Measurements from ENCODE around the gene TBC1D4.
"Not testable (repeated sequence)": the region's sequence is repeated elsewhere in the genome, so short reads cannot be mapped to it uniquely, and the experiment has no call there.

Gene TBC1D4

GRCh38 chr13:75299913-75300862 is 181.8 kb downstream of the TBC1D4 start:
- no peak for DNase-seq (ENCODE audit: extremely low read depth in 1 of 2, low read depth in 1 of 2)

GRCh38 chr13:75299246-75299645 is 182.7 kb downstream of the TBC1D4 start:
- no peak for DNase-seq (ENCODE audit: extremely low read depth in 1 of 2, low read depth in 1 of 2)

GRCh38 chr13:75296641-75297040 is 185.3 kb downstream of the TBC1D4 start:
- DNase-seq (ENCODE audit: extremely low read depth in 1 of 2, low read depth in 1 of 2) = no peak

GRCh38 chr13:75295201-75295600 is 186.8 kb downstream of the TBC1D4 start:
- no peak for DNase-seq (ENCODE audit: extremely low read depth in 1 of 2, low read depth in 1 of 2)

- no peak for DNase-seq (ENCODE audit: extremely low read depth in 1 of 2, low read depth in 1 of 2)
Observed at GRCh38 chr13:75294110-75294509, 187.9 kb downstream of the TBC1D4 start.

- no peak for DNase-seq (ENCODE audit: extremely low read depth in 1 of 2, low read depth in 1 of 2)
Observed at GRCh38 chr13:75285310-75285709, 196.7 kb downstream of the TBC1D4 start.

GRCh38 chr13:75279834-75280369 is 202.1 kb downstream of the TBC1D4 start:
- no peak for DNase-seq (ENCODE audit: extremely low read depth in 1 of 2, low read depth in 1 of 2)

- DNase-seq (ENCODE audit: extremely low read depth in 1 of 2, low read depth in 1 of 2) = not testable (repeated sequence)
Observed at GRCh38 chr13:75273695-75274094, 208.3 kb downstream of the TBC1D4 start.

GRCh38 chr13:75271846-75272245 is 210.1 kb downstream of the TBC1D4 start:
- no peak for DNase-seq (ENCODE audit: extremely low read depth in 1 of 2, low read depth in 1 of 2)

- not testable (repeated sequence) for DNase-seq (ENCODE audit: extremely low read depth in 1 of 2, low read depth in 1 of 2)
Observed at GRCh38 chr13:75268481-75268880, 213.5 kb downstream of the TBC1D4 start.

GRCh38 chr13:75264611-75265010 is 217.4 kb downstream of the TBC1D4 start:
- no peak for DNase-seq (ENCODE audit: extremely low read depth in 1 of 2, low read depth in 1 of 2)

- no peak for DNase-seq (ENCODE audit: extremely low read depth in 1 of 2, low read depth in 1 of 2)
Observed at GRCh38 chr13:75263741-75264407, 218.1 kb downstream of the TBC1D4 start.

- no peak for DNase-seq (ENCODE audit: extremely low read depth in 1 of 2, low read depth in 1 of 2)
Observed at GRCh38 chr13:75258159-75258782, 223.7 kb downstream of the TBC1D4 start.

- DNase-seq (ENCODE audit: extremely low read depth in 1 of 2, low read depth in 1 of 2) = no peak
Observed at GRCh38 chr13:75256922-75257321, 225.0 kb downstream of the TBC1D4 start.

GRCh38 chr13:75255653-75256052 is 226.3 kb downstream of the TBC1D4 start:
- no peak for DNase-seq (ENCODE audit: extremely low read depth in 1 of 2, low read depth in 1 of 2)

GRCh38 chr13:75255147-75255546 is 226.8 kb downstream of the TBC1D4 start:
- DNase-seq (ENCODE audit: extremely low read depth in 1 of 2, low read depth in 1 of 2) = no peak

- DNase-seq (ENCODE audit: extremely low read depth in 1 of 2, low read depth in 1 of 2) = no peak
Observed at GRCh38 chr13:75251188-75251587, 230.8 kb downstream of the TBC1D4 start.

GRCh38 chr13:75250526-75251178 is 231.3 kb downstream of the TBC1D4 start:
- no peak for DNase-seq (ENCODE audit: extremely low read depth in 1 of 2, low read depth in 1 of 2)

- not testable (repeated sequence) for DNase-seq (ENCODE audit: extremely low read depth in 1 of 2, low read depth in 1 of 2)
Observed at GRCh38 chr13:75245578-75245977, 236.4 kb downstream of the TBC1D4 start.

- not testable (repeated sequence) for DNase-seq (ENCODE audit: extremely low read depth in 1 of 2, low read depth in 1 of 2)
Observed at GRCh38 chr13:75240240-75240639, 241.7 kb downstream of the TBC1D4 start.

GRCh38 chr13:75236774-75237173 is 245.2 kb downstream of the TBC1D4 start:
- DNase-seq (ENCODE audit: extremely low read depth in 1 of 2, low read depth in 1 of 2) = no peak
